Activated CD8-positive, alpha-beta T cell treated with anti-CD3 and anti-CD28 coated beads for 36 hours (primary cell): ENCODE results near the gene DKK2. TPM values are rescaled to one million over a fixed set of nuclear protein-coding genes. Genes with fewer than 3 reads are reported as not detected.

Experiments
- ATAC-seq: fragments of 200-7000 bp; cut with Tn5 transposase; one replicate; pipeline ENCODE4 v1.10.0; 2021; ENCODE audit warnings: mild to moderate bottlenecking, moderate library complexity
- CTCF ChIA-PET: fragments of 350-600 bp; sonication (Branson Sonifier 250); formaldehyde crosslinking; loops from one replicate; lab custom pipeline; 2021; ENCODE audit warnings: antibody characterized with exemption; lab: Charles Lee
- POLR2A ChIA-PET: fragments of 350-600 bp; sonication (Branson Sonifier 250); formaldehyde crosslinking; loops from one replicate; lab custom pipeline; 2021; ENCODE audit warnings: antibody characterized with exemption; lab: Charles Lee
- DNase-seq: peaks from one replicate; pipeline ENCODE4 v3.0.0-alpha.2; 2020
- H3K27ac Mint-ChIP-seq: one replicate; pipeline ENCODE4 v1.8.0; 2021; ENCODE audit warnings: mild to moderate bottlenecking, mixed read lengths
- H3K27me3 Mint-ChIP-seq: one replicate; pipeline ENCODE4 v1.8.0; 2021; ENCODE audit warnings: mixed read lengths
- H3K36me3 Mint-ChIP-seq: one replicate; pipeline ENCODE4 v1.8.0; 2021; ENCODE audit warnings: low read depth, mixed read lengths
- H3K4me1 Mint-ChIP-seq: one replicate; pipeline ENCODE4 v1.8.0; 2021; ENCODE audit warnings: low read depth, mixed read lengths
- H3K4me3 Mint-ChIP-seq: one replicate; pipeline ENCODE4 v1.8.0; 2021; ENCODE audit warnings: mild to moderate bottlenecking, moderate library complexity, mixed read lengths
- H3K9me3 Mint-ChIP-seq: one replicate; pipeline ENCODE4 v1.8.0; 2021; ENCODE audit warnings: mixed read lengths
- CTCF ChIP-seq: fragments of 200-600 bp; IDR thresholded peaks from one replicate; pipeline ENCODE4 v1.8.0; 2022; ENCODE audit warnings: antibody characterized with exemption, mild to moderate bottlenecking
- intact Hi-C: fragments of 100-400 bp; cut with micrococcal nuclease; formaldehyde crosslinking; loops from one replicate; pipeline ENCODE4 v1.10.0; 2022
- total RNA-seq, 2 experiments: library from RNA; stranded (reverse); gene quantifications; one replicate each; pipeline ENCODE4 v1.2.3, GENCODE V29; 2021

The DKK2 gene
- total RNA-seq, 2 experiments from 2014 or later, result not detected

- ChIA-PET POLR2A (interaction anchor here (1.5 kb wide), 1 partner anchor 146 kb away, joined by 3 read pairs; no protein-coding TSS in a partner anchor), CTCF (no interaction called here)
- H3K27me3 Mint-ChIP-seq, result peaks cover 65% of the 10 kb centered on the region
- H3K27ac Mint-ChIP-seq, result no peak overlapping the region
- peaks cover 26% of the 10 kb centered on the region for H3K4me1 Mint-ChIP-seq
- no peaks in the 10 kb centered on the region for H3K9me3 Mint-ChIP-seq
- DNase-seq, result no peak
- H3K36me3 Mint-ChIP-seq, result no peaks in the 10 kb centered on the region
- H3K4me3 Mint-ChIP-seq, result peak overlapping the region; percentile 55
- TF ChIP-seq CTCF, result no peak
- ATAC-seq, result no peak
- intact Hi-C loops, result no loop called here
These were observed 578 bp upstream of the DKK2 start for GRCh38 chr4:107036584-107037198.

- Mint-ChIP-seq H3K27me3 (peaks cover 61% of the 10 kb centered on the region), H3K4me1 (peaks cover 26% of the 10 kb centered on the region), H3K9me3 (no peaks in the 10 kb centered on the region), H3K4me3 (peak overlapping the region; percentile 55), H3K27ac (no peak overlapping the region), H3K36me3 (no peaks in the 10 kb centered on the region)
- POLR2A ChIA-PET, result no interaction called here
- peak; percentile 40 for ATAC-seq
- DNase-seq, result peak; percentile 42
- CTCF ChIA-PET, result no interaction called here
- no peak for TF ChIP-seq CTCF
- intact Hi-C loops, result no loop called here
These were observed 906 bp downstream of the DKK2 start for GRCh38 chr4:107034996-107035818.

GRCh38 chr4:107034091-107034995, 1.8 kb downstream of the DKK2 start:
- DNase-seq, result peak; percentile 16
- no peak for TF ChIP-seq CTCF
- Mint-ChIP-seq H3K27me3 (peaks cover 59% of the 10 kb centered on the region), H3K36me3 (no peaks in the 10 kb centered on the region), H3K4me1 (peaks cover 26% of the 10 kb centered on the region), H3K4me3 (peak overlapping the region; percentile 55), H3K27ac (no peak overlapping the region), H3K9me3 (no peaks in the 10 kb centered on the region)
- peak; percentile 50 for ATAC-seq
- ChIA-PET POLR2A (no interaction called here), CTCF (no interaction called here)
- intact Hi-C loops, result no loop called here

- no peak for DNase-seq
- Mint-ChIP-seq H3K27me3 (peaks cover under 1% of the 10 kb centered on the region), H3K9me3 (no peaks in the 10 kb centered on the region), H3K36me3 (no peaks in the 10 kb centered on the region), H3K27ac (no peak overlapping the region), H3K4me1 (no peaks in the 10 kb centered on the region), H3K4me3 (no peak overlapping the region)
- intact Hi-C loops, result no loop called here
- no peak for TF ChIP-seq CTCF
- POLR2A ChIA-PET, result no interaction called here
- CTCF ChIA-PET, result no interaction called here
- ATAC-seq, result no peak
These were observed 8.7 kb downstream of the DKK2 start for GRCh38 chr4:107027379-107027778.
